NCI-H146 (cell line): ENCODE measurements around the gene XAB2.

Experiments used
- DNase-seq: peaks from one replicate; lab custom pipeline; 2025; lab: John Stamatoyannopoulos, UW

XAB2 gene

DNA sequence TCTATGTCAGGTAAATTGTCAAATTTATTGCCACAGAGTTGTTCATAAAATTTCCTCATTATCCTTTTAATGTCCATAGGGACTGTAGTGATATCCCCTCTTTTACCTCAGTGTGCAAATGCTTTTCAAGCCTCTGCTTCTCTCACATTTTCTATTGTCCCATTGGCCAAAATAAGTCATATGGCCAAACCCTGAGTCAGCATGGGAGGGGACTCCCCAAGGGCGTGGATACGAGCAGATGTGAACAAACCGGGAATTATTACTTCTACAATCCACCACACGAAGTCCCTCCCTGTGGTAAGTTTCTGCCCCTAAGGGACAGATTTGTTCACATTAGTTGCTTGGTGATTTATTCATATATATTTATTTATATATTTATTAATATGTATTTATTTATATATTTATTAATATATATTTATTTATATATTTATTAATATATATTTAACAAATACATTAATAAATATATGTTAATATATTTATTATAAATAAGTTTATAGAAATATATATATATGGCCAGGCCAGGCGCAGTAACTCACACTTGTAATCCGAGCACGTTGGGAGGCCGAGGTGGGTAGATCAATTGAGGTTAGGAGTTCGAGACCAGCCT, 53.8 kb downstream of the XAB2 start:
- no peak for DNase-seq

DNA sequence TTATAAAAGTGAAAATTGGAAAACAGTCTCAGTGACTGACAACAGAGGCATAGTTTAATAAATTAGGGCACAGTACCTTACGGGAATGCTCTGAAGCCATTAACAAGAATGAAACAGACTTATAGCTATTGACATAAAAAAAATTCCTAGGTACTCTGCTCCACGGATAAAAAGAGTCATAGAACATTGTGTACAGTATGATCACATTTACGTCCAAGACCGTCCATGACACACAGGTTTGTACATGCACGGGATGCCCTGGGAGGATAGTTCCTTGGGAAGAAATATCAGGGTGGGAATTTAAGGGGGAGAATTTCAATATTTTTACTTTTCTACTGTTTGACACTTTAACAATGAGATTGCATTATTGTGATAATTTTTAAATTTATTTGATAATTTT, 58.6 kb downstream of the XAB2 start:
- no peak for DNase-seq
